ENCODE measurements around the gene EIF2S3. TPM values are rescaled to one million over a fixed set of nuclear protein-coding genes. Genes with fewer than 3 reads are reported as not detected.

EIF2S3 gene
- polyA plus RNA-seq, 1 donor from 2014 or later: 93.9 TPM

DNA sequence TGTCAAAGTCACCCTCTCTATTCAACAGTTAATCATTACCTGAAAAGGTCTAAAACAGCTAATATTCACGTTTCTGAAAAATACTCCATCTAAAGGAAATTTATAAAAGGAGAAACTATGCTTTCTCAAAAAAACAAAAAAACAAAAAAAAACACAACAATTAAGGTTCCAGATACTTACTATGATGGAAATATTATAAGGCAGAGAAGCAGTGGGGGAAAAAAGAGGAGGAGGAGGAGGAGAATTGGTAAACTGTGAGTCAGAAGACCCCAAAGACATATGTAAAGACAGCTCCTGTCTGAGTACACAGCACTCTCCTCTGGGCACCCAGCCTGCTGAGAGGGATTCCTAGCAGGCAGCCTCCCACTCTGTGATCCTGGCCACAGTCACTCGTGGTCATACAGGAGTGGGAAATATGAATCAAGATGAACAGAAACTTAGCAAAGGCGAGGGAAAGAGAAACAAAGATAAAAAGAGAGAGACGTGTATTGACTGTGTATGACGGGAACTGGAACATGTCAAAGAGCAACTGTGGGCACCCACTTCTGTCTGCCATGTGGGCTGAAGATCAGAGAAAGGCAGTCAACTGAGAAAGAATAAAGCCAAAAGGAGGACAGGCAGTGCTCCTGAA is 40.3 kb upstream of the EIF2S3 start:
- Histone ChIP-seq H3K9me3 (ENCODE audit: low read length) (no peaks in the 10 kb centered on the region), H3K36me3 (ENCODE audit: insufficient read depth, low read length) (no peaks in the 10 kb centered on the region), H4K20me1 (ENCODE audit: insufficient read depth) (no peaks in the 10 kb centered on the region), H3F3A (ENCODE audit: insufficient read depth, low read length, poor library complexity, severe bottlenecking) (no peaks in the 10 kb centered on the region), H3K4me3 (ENCODE audit: low read length) (no peak overlapping the region), H3K9me2 (ENCODE audit: insufficient read depth, low read length) (no peaks in the 10 kb centered on the region), H3K27ac (ENCODE audit: low read length) (no peak overlapping the region), H3K9ac (ENCODE audit: low read length) (no peak overlapping the region), H2AFZ (ENCODE audit: low read depth, low read length) (no peak overlapping the region), H3K79me2 (replicated peaks; ENCODE audit: insufficient read depth, low read length) (no peaks in the 10 kb centered on the region), H3K27me3 (ENCODE audit: insufficient read depth, low read depth, low read length) (no peaks in the 10 kb centered on the region), H3K4me2 (ENCODE audit: low read length) (no peak overlapping the region)
- TF ChIP-seq MXI1 (conservative IDR thresholded peaks at IDR 0.05; ENCODE audit: poor library complexity, severe bottlenecking) (no peak), EZH2 (IDR thresholded peaks at IDR 0.05; ENCODE audit: borderline replicate concordance, insufficient read depth, low read length, poor library complexity, severe bottlenecking) (no peak), TAF1 (IDR thresholded peaks at IDR 0.05; ENCODE audit: low read depth) (no peak)

DNA sequence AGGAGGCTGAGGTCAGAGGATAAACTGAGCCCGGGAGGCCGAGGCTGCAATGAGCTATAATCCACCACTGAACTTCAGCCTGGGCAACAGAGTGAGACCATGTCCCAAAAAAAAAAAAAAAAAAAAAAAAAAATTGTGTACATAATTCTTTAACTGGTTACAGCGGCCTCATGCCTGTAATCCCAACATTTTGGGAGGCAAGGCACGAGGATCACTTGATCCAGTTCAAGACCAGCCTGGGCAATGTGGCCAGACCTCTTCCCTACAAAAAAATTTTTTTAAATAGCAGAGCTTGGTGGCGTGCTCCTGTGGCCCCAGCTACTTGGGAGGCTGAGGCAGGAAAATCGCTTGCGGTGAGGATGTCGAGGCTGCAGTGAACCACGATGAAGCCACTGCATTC is 37.1 kb upstream of the EIF2S3 start:
- H3K27ac ChIP-seq (ENCODE audit: low read length): no peak overlapping the region
- no peaks in the 10 kb centered on the region for H3K27me3 ChIP-seq (ENCODE audit: insufficient read depth, low read depth, low read length)
- H3K9me2 ChIP-seq (ENCODE audit: insufficient read depth, low read length): no peaks in the 10 kb centered on the region
- H3F3A ChIP-seq (ENCODE audit: insufficient read depth, low read length, poor library complexity, severe bottlenecking): no peaks in the 10 kb centered on the region
- H3K4me3 ChIP-seq (ENCODE audit: low read length): no peak overlapping the region
- H3K36me3 ChIP-seq (ENCODE audit: insufficient read depth, low read length): no peaks in the 10 kb centered on the region
- no peak overlapping the region for H3K9ac ChIP-seq (ENCODE audit: low read length)
- no peak overlapping the region for H2AFZ ChIP-seq (ENCODE audit: low read depth, low read length)
- H3K9me3 ChIP-seq (ENCODE audit: low read length): no peaks in the 10 kb centered on the region
- peaks cover 3% of the 10 kb centered on the region for H3K79me2 ChIP-seq (replicated peaks; ENCODE audit: insufficient read depth, low read length)
- no peak overlapping the region for H3K4me2 ChIP-seq (ENCODE audit: low read length)
- no peaks in the 10 kb centered on the region for H4K20me1 ChIP-seq (ENCODE audit: insufficient read depth)
- TF ChIP-seq RAD21 (conservative IDR thresholded peaks at IDR 0.05): no peak
- TF ChIP-seq POLR2AphosphoS5 (IDR thresholded peaks at IDR 0.05): no peak
- TF ChIP-seq, protein P1, sequence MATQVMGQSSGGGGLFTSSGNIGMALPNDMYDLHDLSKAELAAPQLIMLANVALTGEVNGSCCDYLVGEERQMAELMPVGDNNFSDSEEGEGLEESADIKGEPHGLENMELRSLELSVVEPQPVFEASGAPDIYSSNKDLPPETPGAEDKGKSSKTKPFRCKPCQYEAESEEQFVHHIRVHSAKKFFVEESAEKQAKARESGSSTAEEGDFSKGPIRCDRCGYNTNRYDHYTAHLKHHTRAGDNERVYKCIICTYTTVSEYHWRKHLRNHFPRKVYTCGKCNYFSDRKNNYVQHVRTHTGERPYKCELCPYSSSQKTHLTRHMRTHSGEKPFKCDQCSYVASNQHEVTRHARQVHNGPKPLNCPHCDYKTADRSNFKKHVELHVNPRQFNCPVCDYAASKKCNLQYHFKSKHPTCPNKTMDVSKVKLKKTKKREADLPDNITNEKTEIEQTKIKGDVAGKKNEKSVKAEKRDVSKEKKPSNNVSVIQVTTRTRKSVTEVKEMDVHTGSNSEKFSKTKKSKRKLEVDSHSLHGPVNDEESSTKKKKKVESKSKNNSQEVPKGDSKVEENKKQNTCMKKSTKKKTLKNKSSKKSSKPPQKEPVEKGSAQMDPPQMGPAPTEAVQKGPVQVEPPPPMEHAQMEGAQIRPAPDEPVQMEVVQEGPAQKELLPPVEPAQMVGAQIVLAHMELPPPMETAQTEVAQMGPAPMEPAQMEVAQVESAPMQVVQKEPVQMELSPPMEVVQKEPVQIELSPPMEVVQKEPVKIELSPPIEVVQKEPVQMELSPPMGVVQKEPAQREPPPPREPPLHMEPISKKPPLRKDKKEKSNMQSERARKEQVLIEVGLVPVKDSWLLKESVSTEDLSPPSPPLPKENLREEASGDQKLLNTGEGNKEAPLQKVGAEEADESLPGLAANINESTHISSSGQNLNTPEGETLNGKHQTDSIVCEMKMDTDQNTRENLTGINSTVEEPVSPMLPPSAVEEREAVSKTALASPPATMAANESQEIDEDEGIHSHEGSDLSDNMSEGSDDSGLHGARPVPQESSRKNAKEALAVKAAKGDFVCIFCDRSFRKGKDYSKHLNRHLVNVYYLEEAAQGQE (IDR thresholded peaks at IDR 0.05; ENCODE audit: borderline replicate concordance): no peak
- TF ChIP-seq SMC3 (conservative IDR thresholded peaks at IDR 0.05; ENCODE audit: poor library complexity): no peak
- TF ChIP-seq, protein P2, sequence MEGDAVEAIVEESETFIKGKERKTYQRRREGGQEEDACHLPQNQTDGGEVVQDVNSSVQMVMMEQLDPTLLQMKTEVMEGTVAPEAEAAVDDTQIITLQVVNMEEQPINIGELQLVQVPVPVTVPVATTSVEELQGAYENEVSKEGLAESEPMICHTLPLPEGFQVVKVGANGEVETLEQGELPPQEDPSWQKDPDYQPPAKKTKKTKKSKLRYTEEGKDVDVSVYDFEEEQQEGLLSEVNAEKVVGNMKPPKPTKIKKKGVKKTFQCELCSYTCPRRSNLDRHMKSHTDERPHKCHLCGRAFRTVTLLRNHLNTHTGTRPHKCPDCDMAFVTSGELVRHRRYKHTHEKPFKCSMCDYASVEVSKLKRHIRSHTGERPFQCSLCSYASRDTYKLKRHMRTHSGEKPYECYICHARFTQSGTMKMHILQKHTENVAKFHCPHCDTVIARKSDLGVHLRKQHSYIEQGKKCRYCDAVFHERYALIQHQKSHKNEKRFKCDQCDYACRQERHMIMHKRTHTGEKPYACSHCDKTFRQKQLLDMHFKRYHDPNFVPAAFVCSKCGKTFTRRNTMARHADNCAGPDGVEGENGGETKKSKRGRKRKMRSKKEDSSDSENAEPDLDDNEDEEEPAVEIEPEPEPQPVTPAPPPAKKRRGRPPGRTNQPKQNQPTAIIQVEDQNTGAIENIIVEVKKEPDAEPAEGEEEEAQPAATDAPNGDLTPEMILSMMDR (IDR thresholded peaks at IDR 0.05; ENCODE audit: poor library complexity, severe bottlenecking): no peak
- TF ChIP-seq TAF1 (IDR thresholded peaks at IDR 0.05; ENCODE audit: low read depth): no peak
- TF ChIP-seq MXI1 (conservative IDR thresholded peaks at IDR 0.05; ENCODE audit: poor library complexity, severe bottlenecking): no peak
- no peak for TF ChIP-seq EZH2 (IDR thresholded peaks at IDR 0.05; ENCODE audit: borderline replicate concordance, insufficient read depth, low read length, poor library complexity, severe bottlenecking)
- TF ChIP-seq EP300 (conservative IDR thresholded peaks at IDR 0.05; ENCODE audit: poor library complexity, severe bottlenecking): no peak
